Stimulated activated CD4-positive, alpha-beta T cell treated with anti-CD3 and anti-CD28 coated beads, Interleukin-12 subunit alpha, Interleukin-12 subunit beta, amount 100 ng/mL, for 24 hours (primary cell): ENCODE measurements around the gene AGTRAP.
A peak's percentile ranks its signal among the peaks of the same experiment; 100 is the strongest.

ENCODE experiments used
- DNase-seq, 2 experiments: peaks; one replicate each; pipeline ENCODE4 v3.0.0-alpha.2; 2020; ENCODE audit warnings: low read depth in 2 of 2

AGTRAP gene

DNA sequence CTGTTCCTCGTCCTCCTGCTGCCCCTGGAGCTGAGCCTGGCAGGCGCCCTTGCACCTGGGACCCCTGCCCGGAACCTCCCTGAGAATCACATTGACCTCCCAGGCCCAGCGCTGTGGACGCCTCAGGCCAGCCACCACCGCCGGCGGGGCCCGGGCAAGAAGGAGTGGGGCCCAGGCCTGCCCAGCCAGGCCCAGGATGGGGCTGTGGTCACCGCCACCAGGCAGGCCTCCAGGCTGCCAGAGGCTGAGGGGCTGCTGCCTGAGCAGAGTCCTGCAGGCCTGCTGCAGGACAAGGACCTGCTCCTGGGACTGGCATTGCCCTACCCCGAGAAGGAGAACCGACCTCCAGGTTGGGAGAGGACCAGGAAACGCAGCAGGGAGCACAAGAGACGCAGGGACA is 29.6 kb upstream of the AGTRAP start:
- DNase-seq: no peak

DNA sequence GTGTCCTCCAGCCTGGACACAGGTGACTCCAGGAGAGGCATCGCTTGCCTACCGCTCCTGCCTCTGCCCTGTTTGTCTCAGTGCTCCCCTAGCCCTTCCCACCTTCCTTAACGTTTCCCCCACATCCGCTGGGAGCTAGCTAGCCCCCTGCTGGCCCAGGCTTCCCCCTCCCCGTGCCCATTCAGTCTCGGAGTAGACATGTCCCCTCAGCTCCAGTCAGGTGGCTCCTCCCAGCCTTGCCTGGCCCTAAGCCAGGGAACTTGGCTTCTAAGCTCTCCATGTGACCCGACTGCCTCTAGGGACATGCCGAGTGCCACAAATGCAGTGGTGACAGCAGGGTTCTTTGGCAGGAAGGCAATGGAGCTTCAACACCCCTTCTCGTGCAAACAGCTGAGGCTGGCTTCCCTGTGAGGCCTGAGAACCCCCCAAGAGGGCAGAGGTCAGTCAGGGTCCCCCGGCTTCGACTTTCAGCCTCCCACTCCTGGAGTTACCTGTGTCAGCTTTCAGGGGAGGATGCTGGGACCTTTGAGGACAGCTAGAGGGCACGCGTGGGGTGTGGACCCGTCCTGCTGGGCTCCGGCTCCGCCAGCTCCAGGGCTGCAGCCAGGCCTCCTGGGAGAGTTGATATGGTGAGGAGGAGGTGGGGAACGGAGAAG is 28.2 kb upstream of the AGTRAP start:
- no peak for DNase-seq

- no peak for DNase-seq
Measured at GRCh38 chr1:11708554-11709350, 27.2 kb upstream of the AGTRAP start.

DNA sequence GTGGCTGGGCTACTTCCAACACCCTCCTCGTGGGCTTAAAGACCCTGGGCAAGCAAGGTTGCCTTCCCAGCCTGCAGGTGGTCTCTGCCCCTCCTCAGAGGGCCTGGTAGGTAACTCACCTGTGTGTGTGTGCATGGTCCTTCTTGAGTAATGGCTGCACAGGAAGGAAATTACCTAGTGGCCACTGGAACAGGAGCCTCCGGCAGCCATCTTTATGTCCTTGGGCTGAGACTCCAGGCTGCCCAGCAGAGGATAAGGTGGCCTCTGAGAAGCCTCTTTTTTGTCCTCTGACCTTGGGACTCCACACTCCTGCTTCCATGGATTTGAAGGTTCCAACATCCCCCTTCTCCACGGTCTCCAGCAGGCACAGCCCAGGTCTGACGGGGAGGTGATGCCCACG is 24.4 kb upstream of the AGTRAP start:
- no peak for DNase-seq

DNA sequence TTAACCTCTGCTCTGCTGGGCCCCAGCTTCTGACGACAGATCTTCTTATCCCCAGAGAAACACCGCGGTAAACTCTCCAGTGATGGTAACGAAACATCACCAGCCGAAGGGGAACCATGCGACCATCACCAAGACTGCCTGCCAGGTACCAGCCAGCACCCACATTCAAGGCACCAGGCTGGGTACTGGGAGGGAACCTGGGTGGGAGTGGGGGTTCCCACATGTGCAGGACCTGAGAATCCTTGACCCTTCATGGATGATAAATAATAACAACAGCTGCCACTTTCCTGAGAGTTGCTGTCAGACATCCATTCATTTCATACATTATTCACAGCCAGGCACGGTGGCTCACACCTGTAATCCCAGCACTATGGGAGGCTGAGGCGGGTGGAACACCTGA is 23.7 kb upstream of the AGTRAP start:
- DNase-seq: no peak

DNA sequence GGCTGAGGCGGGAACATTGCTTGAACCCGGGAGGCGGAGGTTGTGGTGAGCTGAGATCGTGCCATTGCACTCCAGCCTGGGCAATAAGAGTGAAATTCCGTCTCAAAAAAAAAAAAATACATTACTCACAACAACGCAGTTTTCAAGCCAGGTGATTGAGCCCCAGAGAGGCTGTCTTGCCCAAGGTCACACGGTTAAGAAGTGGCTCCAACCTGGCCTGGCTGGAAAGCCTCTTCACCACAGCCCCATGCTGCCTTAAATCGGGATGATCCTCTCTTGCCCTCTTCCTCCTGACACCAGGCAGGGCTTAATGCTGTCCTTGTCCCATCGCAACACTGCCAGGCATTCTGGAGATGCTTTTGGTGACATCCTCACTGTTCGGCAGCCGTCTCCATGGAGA is 22.8 kb upstream of the AGTRAP start:
- DNase-seq: no peak

- no peak for DNase-seq
Measured at GRCh38 chr1:11714831-11715575, 20.9 kb upstream of the AGTRAP start.

- DNase-seq: peak; percentile 67 to 84
Measured at GRCh38 chr1:11719313-11720032, 16.5 kb upstream of the AGTRAP start.

- no peak for DNase-seq
Measured at GRCh38 chr1:11720033-11720376, 15.9 kb upstream of the AGTRAP start.

GRCh38 chr1:11720525-11720924 is 15.4 kb upstream of the AGTRAP start:
- DNase-seq: no peak

DNA sequence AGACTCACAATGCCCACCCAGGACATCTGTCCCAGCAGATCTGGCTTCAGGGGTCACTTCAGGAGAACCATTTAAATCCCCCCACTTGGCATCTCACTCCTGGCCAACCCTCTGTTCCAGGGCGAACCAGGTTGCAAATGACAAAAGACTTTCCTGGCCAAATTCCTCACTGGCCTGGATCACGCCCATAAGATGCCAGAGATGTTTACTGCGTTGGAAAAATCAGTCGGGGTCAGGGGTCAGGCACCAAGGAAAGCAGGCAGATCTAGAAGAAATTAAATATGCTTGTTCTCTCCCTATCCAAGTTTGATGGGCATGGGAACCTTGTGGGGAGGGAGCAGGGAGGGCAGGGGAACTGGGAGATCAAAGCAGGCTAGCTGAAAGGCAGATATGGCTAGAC is 14.6 kb upstream of the AGTRAP start:
- DNase-seq: no peak

DNA sequence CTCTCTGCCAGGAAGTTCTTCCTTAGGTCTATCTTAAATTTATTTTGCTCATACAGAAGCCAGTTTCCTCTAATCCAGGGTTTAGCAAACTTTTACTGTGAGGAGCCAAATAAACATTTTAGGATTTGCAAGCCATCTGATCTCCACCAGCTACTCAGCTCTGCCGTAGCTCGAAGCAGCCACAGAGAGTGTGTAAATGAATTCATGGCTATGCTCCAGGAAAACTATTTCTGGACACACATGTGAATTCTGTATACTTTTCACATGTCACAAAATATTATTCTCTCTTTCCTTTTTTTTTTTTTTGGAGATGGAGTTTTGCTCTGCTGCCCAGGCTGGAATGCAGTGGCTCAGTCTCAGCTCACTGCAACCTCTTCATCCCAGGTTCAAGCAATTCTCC is 13.4 kb upstream of the AGTRAP start:
- DNase-seq: no peak

- no peak for DNase-seq
Measured at GRCh38 chr1:11725616-11726015, 10.3 kb upstream of the AGTRAP start.

- DNase-seq: no peak
Measured at GRCh38 chr1:11727119-11727518, 8.8 kb upstream of the AGTRAP start.

GRCh38 chr1:11728126-11728806 is 7.7 kb upstream of the AGTRAP start:
- DNase-seq: no peak

DNA sequence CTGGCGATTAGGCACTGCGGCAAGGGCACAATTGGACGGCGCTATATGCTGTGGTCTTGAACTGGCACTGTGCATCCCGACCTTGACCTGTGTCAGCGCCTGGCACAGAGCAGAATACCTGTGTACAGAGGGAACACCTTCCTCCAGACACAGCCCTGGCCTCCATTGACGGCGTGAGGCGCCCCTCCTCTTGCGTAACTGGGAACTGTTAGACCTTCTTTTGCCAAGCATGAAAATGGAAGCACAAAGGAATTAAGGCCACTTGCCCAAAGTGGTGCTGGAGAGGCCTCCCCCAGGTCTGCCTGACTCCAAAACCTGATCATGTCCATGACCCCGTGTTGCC is 6.8 kb upstream of the AGTRAP start:
- DNase-seq: no peak

DNA sequence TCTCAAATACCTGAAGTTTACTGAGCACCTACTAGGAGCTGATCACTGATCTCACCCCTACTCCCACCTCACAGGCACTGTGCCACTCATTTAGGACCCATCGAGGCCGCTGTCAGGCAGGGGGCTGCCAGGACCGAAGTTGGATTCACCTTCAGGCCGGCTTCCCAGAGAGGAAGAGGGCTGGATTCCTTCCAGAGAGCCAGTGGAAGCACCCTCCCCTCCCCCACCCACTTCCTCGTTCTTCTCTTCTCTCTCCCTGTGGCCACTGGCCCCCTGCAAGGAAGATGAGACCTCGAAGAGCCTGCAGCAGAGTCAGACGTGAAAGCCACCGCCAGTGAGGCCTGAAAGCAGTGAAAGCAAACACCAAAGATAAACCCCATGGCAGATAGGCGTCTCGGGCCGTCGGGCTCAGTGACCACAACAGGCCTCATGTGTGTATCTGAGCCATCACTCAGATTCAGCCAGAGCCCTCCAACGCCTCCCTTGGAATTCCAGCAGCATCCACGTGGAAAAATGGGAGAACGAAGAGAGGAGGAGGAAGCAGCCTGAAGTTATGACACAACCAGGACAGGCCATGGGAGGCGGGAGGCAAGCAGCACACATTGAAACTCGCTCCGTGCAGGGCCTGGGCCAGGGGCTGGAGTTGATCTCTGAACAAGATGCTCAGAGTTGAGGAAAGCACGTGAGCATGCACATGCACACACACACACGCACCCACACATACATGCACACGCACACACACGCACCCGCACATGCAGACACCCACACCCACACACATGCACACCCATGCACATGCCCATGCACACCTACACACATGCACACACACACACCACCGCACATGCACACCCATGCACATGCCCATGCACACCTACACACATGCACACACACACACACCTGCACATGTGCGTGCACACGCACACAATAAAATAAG is 6.2 kb upstream of the AGTRAP start:
- DNase-seq: no peak

DNA sequence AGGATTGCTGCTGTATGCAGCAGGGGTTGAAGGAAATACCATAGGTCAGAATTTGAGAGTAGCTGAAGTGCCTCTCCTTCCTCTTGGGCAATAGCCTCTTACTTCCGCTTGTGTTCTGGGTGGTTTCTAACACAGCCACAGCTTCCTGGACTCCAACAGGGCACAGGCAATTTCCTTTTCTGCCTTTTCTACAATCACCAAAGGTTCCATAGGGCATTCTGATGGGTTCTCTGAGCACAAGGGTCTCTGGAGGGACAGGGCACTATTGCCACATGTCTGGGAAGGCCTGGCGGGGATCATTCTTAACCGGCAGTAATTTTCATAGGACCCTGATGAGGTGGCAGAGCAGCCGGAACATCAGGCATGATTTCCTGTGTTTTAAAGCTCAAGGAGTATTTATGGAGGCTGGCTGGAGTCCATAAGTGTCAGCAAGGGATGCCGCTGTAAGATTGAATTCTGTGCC is 5.5 kb upstream of the AGTRAP start:
- DNase-seq: no peak

DNA sequence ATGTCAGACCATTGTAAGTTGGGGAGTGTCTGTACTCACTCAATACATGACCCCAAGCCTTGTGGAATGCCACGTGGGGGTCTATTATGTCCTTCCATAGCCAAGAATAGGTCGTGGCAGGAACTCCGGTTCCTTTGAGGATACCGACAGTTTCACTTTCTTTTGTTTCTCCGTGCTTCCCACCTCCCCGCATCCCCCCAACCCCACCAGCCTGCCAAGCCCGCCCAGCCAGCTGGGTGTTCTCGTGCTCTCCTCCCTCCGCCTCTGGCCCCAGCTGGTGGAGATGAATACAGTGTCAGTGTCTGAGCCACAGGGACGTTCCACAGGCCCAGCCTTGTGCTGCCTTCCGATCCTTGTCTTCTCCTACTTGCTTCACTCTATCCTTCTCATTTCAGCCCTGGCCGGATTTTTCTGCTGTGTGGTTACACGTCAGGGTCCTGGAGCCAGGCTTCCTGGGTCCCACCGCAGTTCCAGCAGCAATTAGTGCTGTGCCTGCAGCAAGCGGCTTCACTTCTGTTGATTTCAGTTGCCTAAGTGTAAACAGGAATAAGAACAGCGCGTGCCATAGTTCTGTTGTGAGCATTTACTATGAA is 4.1 kb upstream of the AGTRAP start:
- no peak for DNase-seq

GRCh38 chr1:11733306-11733705 is 2.6 kb upstream of the AGTRAP start:
- no peak for DNase-seq
